Immature natural killer cell (primary cell): Measurements from ENCODE around the gene FKRP. TPM values are rescaled to one million over a fixed set of nuclear protein-coding genes. Genes with fewer than 3 reads are reported as not detected.
A peak's percentile ranks its signal among the peaks of the same experiment; 100 is the strongest.

Source experiments
- DNase-seq, 3 donors: peaks; one replicate each; pipeline ENCODE4 v3.0.0; 2022; ENCODE audit warnings: mixed read lengths in 1 of 3
- H3K27ac Mint-ChIP-seq, 6 donors: one replicate each; pipeline ENCODE4 v1.8.0; 2020; ENCODE audit warnings: mixed read lengths in 6 of 6, mild to moderate bottlenecking in 5 of 6, inconsistent platforms in 4 of 6, moderate library complexity in 3 of 6
- H3K27me3 Mint-ChIP-seq, 3 donors: one replicate each; pipeline ENCODE4 v1.8.0; 2020 to 2021; ENCODE audit warnings: low read depth in 3 of 3, mild to moderate bottlenecking in 3 of 3, mixed read lengths in 3 of 3, moderate library complexity in 3 of 3, inconsistent platforms in 1 of 3
- H3K36me3 Mint-ChIP-seq, 3 donors: one replicate each; pipeline ENCODE4 v1.8.0; 2020; ENCODE audit warnings: mixed read lengths in 3 of 3, inconsistent platforms in 2 of 3, mild to moderate bottlenecking in 2 of 3
- H3K4me1 Mint-ChIP-seq, 2 donors: one replicate each; pipeline ENCODE4 v1.8.0; 2020; ENCODE audit warnings: inconsistent platforms in 2 of 2, mild to moderate bottlenecking in 2 of 2, mixed read lengths in 2 of 2, moderate library complexity in 1 of 2
- H3K4me3 Mint-ChIP-seq, 5 donors: one replicate each; pipeline ENCODE4 v1.8.0; 2020; ENCODE audit warnings: mild to moderate bottlenecking in 5 of 5, mixed read lengths in 5 of 5, inconsistent platforms in 3 of 5, moderate library complexity in 3 of 5
- H3K9me3 Mint-ChIP-seq, 6 donors: one replicate each; pipeline ENCODE4 v1.8.0; 2020; ENCODE audit warnings: mild to moderate bottlenecking in 6 of 6, mixed read lengths in 6 of 6, inconsistent platforms in 4 of 6, moderate library complexity in 3 of 6
- polyA plus RNA-seq, 3 donors: library from polyadenylated mRNA; unstranded; fragments of 300-500 nt; fragmentation: Illumina TruSeq; gene quantifications; one replicate each; pipeline ENCODE4 v1.2.3, GENCODE V29; 2021

The FKRP gene
- polyA plus RNA-seq, 3 donors from 2014 or later, result 2.2 to 5.4 TPM; not detected in 1

- H3K27ac Mint-ChIP-seq, result peak overlapping the region; percentile 93 to 98 (median 98)
- peaks cover 5 to 12% (median 6%) of the 10 kb centered on the region in 3 donors for H3K27me3 Mint-ChIP-seq
- no peaks in the 10 kb centered on the region for H3K9me3 Mint-ChIP-seq
- peak overlapping the region; percentile 94 to 96 (median 95) for H3K4me3 Mint-ChIP-seq
- H3K4me1 Mint-ChIP-seq, result peaks cover 57 to 60% of the 10 kb centered on the region in 2 donors
- peaks cover 3 to 5% (median 4%) of the 10 kb centered on the region in 3 donors for H3K36me3 Mint-ChIP-seq
- DNase-seq, result no peak
These were observed 29.7 kb upstream of the FKRP start for GRCh38 chr19:46715975-46716671.

GRCh38 chr19:46716672-46717033 lies 29.2 kb upstream of the FKRP start:
- no peak for DNase-seq
- no peaks in the 10 kb centered on the region for H3K9me3 Mint-ChIP-seq
- H3K27ac Mint-ChIP-seq, result peak overlapping the region; percentile 91 to 98 (median 96)
- peaks cover 60 to 62% of the 10 kb centered on the region in 2 donors for H3K4me1 Mint-ChIP-seq
- peaks cover 5 to 12% (median 6%) of the 10 kb centered on the region in 3 donors for H3K27me3 Mint-ChIP-seq
- H3K4me3 Mint-ChIP-seq, result peak overlapping the region; percentile 94 to 96 (median 95)
- peaks cover 3 to 8% (median 4%) of the 10 kb centered on the region in 3 donors for H3K36me3 Mint-ChIP-seq

- peaks cover 62 to 66% of the 10 kb centered on the region in 2 donors for H3K4me1 Mint-ChIP-seq
- H3K27ac Mint-ChIP-seq, result peak within 1 kb of the TSS; percentile 93 to 98 (median 98)
- DNase-seq, result peak; percentile 83 to 84 (median 83)
- peaks cover 4 to 12% (median 5%) of the 10 kb centered on the region in 3 donors for H3K36me3 Mint-ChIP-seq
- no peaks in the 10 kb centered on the region for H3K9me3 Mint-ChIP-seq
- peaks cover 5 to 12% (median 6%) of the 10 kb centered on the region in 3 donors for H3K27me3 Mint-ChIP-seq
- peak within 1 kb of the TSS; percentile 94 to 96 (median 95) for H3K4me3 Mint-ChIP-seq
These were observed 28.7 kb upstream of the FKRP start, which contains the start of gene PRKD2 for GRCh38 chr19:46717034-46717715. Gene PRKD2, minus strand, starts transcription at chr19:46717114. Its CDS starts 744 bp downstream, at chr19:46716370.

GRCh38 chr19:46717716-46718143 lies 28.1 kb upstream of the FKRP start:
- no peak for DNase-seq
- peaks cover 4 to 12% (median 7%) of the 10 kb centered on the region in 3 donors for H3K36me3 Mint-ChIP-seq
- H3K27me3 Mint-ChIP-seq, result peaks cover 5 to 12% (median 8%) of the 10 kb centered on the region in 3 donors
- H3K9me3 Mint-ChIP-seq, result no peaks in the 10 kb centered on the region
- H3K27ac Mint-ChIP-seq, result peak overlapping the region; percentile 91 to 98 (median 96)
- H3K4me3 Mint-ChIP-seq, result peak overlapping the region; percentile 94 to 96 (median 95)
- peaks cover 62 to 65% of the 10 kb centered on the region in 2 donors for H3K4me1 Mint-ChIP-seq

- peak overlapping the region; percentile 91 to 98 (median 96) for H3K27ac Mint-ChIP-seq
- DNase-seq, result peak; percentile 69 to 76 (median 75)
- H3K9me3 Mint-ChIP-seq, result no peaks in the 10 kb centered on the region
- peak overlapping the region; percentile 94 to 96 (median 95) for H3K4me3 Mint-ChIP-seq
- peaks cover 4 to 12% (median 7%) of the 10 kb centered on the region in 3 donors for H3K36me3 Mint-ChIP-seq
- H3K27me3 Mint-ChIP-seq, result peaks cover 5 to 12% (median 8%) of the 10 kb centered on the region in 3 donors
- H3K4me1 Mint-ChIP-seq, result peaks cover 62 to 67% of the 10 kb centered on the region in 2 donors
These were observed 27.5 kb upstream of the FKRP start for GRCh38 chr19:46718157-46718933.

- peaks cover 61 to 67% of the 10 kb centered on the region in 2 donors for H3K4me1 Mint-ChIP-seq
- H3K9me3 Mint-ChIP-seq, result no peaks in the 10 kb centered on the region
- H3K36me3 Mint-ChIP-seq, result peaks cover 4 to 12% (median 7%) of the 10 kb centered on the region in 3 donors
These were observed 26.8 kb upstream of the FKRP start for GRCh38 chr19:46718934-46719622.

GRCh38 chr19:46719629-46720502 lies 26.0 kb upstream of the FKRP start:
- H3K27ac Mint-ChIP-seq, result peak overlapping the region in 4 of 6 donors; percentile 51 to 79 (median 70)
- peaks cover 4 to 15% (median 7%) of the 10 kb centered on the region in 3 donors for H3K36me3 Mint-ChIP-seq
- H3K4me1 Mint-ChIP-seq, result peaks cover 54 to 66% of the 10 kb centered on the region in 2 donors
- no peaks in the 10 kb centered on the region for H3K9me3 Mint-ChIP-seq
- H3K27me3 Mint-ChIP-seq, result peaks cover 6 to 7% (median 7%) of the 10 kb centered on the region in 3 donors
- peak overlapping the region in 4 of 5 donors; percentile 32 to 96 (median 50) for H3K4me3 Mint-ChIP-seq
- DNase-seq, result no peak

More at GRCh38 chr19:46718934-46719622, 26.8 kb upstream of the FKRP start:
- Mint-ChIP-seq H3K4me3 (peak overlapping the region; percentile 94 to 96 (median 95)), H3K27me3 (peaks cover 5 to 11% (median 6%) of the 10 kb centered on the region in 3 donors), H3K27ac (peak overlapping the region; percentile 74 to 98 (median 94))
- no peak for DNase-seq

GRCh38 chr19:46720503-46721239 lies 25.2 kb upstream of the FKRP start:
- Mint-ChIP-seq H3K36me3 (peaks cover 4 to 17% (median 7%) of the 10 kb centered on the region in 3 donors), H3K27me3 (peaks cover 6 to 7% (median 7%) of the 10 kb centered on the region in 3 donors), H3K27ac (no peak overlapping the region), H3K4me1 (peaks cover 46 to 59% of the 10 kb centered on the region in 2 donors), H3K4me3 (peak overlapping the region in 2 of 5 donors; percentile 4 to 7), H3K9me3 (no peaks in the 10 kb centered on the region)
- DNase-seq, result no peak

GRCh38 chr19:46721269-46722003 lies 24.4 kb upstream of the FKRP start:
- peaks cover 5 to 9% (median 7%) of the 10 kb centered on the region in 3 donors for H3K27me3 Mint-ChIP-seq
- no peaks in the 10 kb centered on the region for H3K9me3 Mint-ChIP-seq
- DNase-seq, result no peak
- peaks cover 4 to 25% (median 12%) of the 10 kb centered on the region in 3 donors for H3K36me3 Mint-ChIP-seq
- H3K4me3 Mint-ChIP-seq, result peak overlapping the region in 3 of 5 donors; percentile 4 to 65 (median 21)
- H3K27ac Mint-ChIP-seq, result no peak overlapping the region
- H3K4me1 Mint-ChIP-seq, result peaks cover 44 to 56% of the 10 kb centered on the region in 2 donors

- peaks cover 4 to 9% (median 5%) of the 10 kb centered on the region in 3 donors for H3K27me3 Mint-ChIP-seq
- peaks cover 44 to 55% of the 10 kb centered on the region in 2 donors for H3K4me1 Mint-ChIP-seq
- H3K4me3 Mint-ChIP-seq, result peak overlapping the region in 4 of 5 donors; percentile 56 to 73 (median 64)
- H3K27ac Mint-ChIP-seq, result peak overlapping the region in 1 of 6 donors; percentile 87
- H3K9me3 Mint-ChIP-seq, result no peaks in the 10 kb centered on the region
- peaks cover 4 to 30% (median 12%) of the 10 kb centered on the region in 3 donors for H3K36me3 Mint-ChIP-seq
- no peak for DNase-seq
These were observed 23.9 kb upstream of the FKRP start for GRCh38 chr19:46722004-46722380.
